ENCODE results near the gene PROM1. TPM values are rescaled to one million over a fixed set of nuclear protein-coding genes. Genes with fewer than 3 reads are reported as not detected.

The PROM1 gene
- total and polyA plus RNA-seq, 7 donors, result 0.16 to 1.5 (median 0.84) TPM

DNA sequence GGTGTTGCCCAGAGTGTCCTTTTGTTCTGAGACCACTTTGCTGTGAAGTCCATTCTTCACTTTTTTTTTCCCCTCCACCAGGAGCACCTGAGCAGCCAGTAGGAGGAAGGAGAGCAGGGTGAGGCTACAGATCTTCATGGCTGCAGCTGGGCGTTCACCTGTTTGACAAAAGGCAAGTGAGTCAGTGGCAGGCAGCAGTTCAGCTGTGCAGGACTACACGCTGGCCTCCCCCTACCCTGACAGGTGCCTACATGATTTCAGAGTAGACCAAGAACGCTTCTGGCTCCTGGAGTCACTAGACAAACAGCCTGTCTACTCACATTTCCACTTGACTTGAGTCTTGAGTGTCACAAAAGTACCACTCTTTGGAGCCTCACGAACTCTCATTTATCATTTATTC is 147.3 kb downstream of the PROM1 start:
- WGBS, 3 donors, result 55 to 66% (median 57%) methylated on average over 4 of the region's 4 CpGs
- DNase-seq (no peak), ATAC-seq (no peak)
- H3K9me3 ChIP-seq, result no peaks in the 10 kb centered on the region
- no peaks in the 10 kb centered on the region for H3K4me1 ChIP-seq
- H3K27me3 ChIP-seq (ENCODE audit: insufficient read depth in 3 of 3, low read length in 2 of 3), result peaks cover 0 to 2% (median 0%) of the 10 kb centered on the region in 3 donors
- no peak overlapping the region for H3K27ac ChIP-seq
- intact Hi-C loops (cut with DNase I), result no loop called here
- no peaks in the 10 kb centered on the region for H3K36me3 ChIP-seq (ENCODE audit: insufficient read depth in 1 of 2, low read depth in 1 of 2)
- no peak overlapping the region for H3K4me3 ChIP-seq
- TF ChIP-seq, protein P1, sequence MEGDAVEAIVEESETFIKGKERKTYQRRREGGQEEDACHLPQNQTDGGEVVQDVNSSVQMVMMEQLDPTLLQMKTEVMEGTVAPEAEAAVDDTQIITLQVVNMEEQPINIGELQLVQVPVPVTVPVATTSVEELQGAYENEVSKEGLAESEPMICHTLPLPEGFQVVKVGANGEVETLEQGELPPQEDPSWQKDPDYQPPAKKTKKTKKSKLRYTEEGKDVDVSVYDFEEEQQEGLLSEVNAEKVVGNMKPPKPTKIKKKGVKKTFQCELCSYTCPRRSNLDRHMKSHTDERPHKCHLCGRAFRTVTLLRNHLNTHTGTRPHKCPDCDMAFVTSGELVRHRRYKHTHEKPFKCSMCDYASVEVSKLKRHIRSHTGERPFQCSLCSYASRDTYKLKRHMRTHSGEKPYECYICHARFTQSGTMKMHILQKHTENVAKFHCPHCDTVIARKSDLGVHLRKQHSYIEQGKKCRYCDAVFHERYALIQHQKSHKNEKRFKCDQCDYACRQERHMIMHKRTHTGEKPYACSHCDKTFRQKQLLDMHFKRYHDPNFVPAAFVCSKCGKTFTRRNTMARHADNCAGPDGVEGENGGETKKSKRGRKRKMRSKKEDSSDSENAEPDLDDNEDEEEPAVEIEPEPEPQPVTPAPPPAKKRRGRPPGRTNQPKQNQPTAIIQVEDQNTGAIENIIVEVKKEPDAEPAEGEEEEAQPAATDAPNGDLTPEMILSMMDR (IDR thresholded peaks at IDR 0.05), result no peak

DNA sequence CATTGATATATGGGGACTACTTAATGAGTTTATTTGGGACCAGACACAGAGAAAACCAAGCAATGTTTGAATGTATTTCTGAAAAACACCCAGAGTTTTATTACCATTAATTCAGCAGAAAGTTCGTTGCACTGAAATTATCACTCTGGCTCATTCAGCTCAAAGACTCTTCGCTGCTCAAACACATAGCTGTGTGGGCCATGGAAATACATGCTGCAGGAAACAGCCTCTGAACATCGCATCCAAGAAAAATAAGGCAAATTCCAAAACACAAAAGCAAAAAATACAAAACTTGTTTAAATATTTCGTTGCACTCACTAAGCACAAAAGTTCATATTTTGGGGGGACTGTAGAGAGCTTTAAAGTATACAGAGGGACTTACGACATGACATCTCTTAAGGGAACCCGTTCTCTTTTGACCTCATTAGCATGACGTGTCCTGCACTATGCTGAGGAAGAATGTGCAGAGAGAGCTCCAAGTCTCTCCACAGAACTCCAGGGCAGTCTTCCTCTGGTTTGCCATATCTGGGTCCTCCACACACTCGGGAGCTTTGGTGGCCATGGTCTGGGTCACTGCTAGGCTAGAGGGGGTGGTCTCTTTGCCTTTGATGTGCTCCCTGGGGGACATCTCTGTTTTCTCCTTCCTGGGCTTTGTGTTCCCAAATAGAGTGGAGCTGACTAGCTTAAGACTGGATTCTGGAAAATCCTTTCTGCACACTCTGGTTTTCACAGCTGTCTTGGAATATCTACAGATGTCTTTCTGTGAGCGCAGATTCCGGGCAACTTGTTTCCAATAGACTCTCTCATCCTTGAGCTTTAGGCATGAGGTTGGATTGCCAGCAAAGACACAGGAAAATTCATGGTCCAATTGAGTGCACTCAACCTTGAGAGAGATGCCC is 148.1 kb downstream of the PROM1 start:
- Histone ChIP-seq H3K9me3 (no peaks in the 10 kb centered on the region), H3K27ac (no peak overlapping the region)

DNA sequence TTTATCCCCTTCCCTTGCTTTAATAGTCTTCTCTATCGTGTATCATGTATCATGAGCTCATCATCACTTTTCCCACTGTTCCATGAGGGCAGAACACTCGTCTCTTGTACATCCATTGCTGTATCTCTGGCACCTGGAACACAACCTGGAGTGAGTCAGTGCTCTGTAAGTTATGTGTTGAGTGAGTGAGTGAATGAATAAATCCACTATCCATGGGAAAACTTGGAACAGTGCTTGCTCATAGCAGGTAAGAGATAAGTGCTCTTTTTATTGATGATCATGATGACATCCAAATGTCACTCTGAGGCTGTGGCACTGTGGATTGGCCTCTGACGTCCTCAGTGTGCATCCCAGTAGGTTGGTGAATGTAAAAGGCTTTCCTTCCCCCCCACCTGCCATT is 149.6 kb downstream of the PROM1 start:
- Histone ChIP-seq H3K4me3 (no peak overlapping the region), H3K9me3 (no peaks in the 10 kb centered on the region), H3K36me3 (ENCODE audit: insufficient read depth in 1 of 2, low read depth in 1 of 2) (no peaks in the 10 kb centered on the region), H3K4me1 (no peaks in the 10 kb centered on the region), H3K27ac (no peak overlapping the region), H3K27me3 (ENCODE audit: insufficient read depth in 3 of 3, low read length in 2 of 3) (peaks cover 0 to 2% (median 0%) of the 10 kb centered on the region in 3 donors)
- intact Hi-C loops (cut with DNase I), result no loop called here
- ATAC-seq (no peak), DNase-seq (no peak)
- 69 to 83% (median 81%) methylated on average over 3 of the region's 3 CpGs for WGBS, 3 donors
- TF ChIP-seq, protein P1 (IDR thresholded peaks at IDR 0.05), result no peak

More for the DNA sequence above, 148.1 kb downstream of the PROM1 start:
- Histone ChIP-seq H3K4me3 (no peak overlapping the region), H3K36me3 (ENCODE audit: insufficient read depth in 1 of 2, low read depth in 1 of 2) (no peaks in the 10 kb centered on the region), H3K4me1 (no peaks in the 10 kb centered on the region), H3K27me3 (ENCODE audit: insufficient read depth in 3 of 3, low read length in 2 of 3) (peaks cover 0 to 2% (median 0%) of the 10 kb centered on the region in 3 donors)
- TF ChIP-seq, protein P1 (IDR thresholded peaks at IDR 0.05), result no peak
- WGBS, 3 donors, result 31 to 51% (median 32%) methylated on average over 10 of the region's 10 CpGs
- ATAC-seq (no peak), DNase-seq (no peak)
- intact Hi-C loops (cut with DNase I), result no loop called here

DNA sequence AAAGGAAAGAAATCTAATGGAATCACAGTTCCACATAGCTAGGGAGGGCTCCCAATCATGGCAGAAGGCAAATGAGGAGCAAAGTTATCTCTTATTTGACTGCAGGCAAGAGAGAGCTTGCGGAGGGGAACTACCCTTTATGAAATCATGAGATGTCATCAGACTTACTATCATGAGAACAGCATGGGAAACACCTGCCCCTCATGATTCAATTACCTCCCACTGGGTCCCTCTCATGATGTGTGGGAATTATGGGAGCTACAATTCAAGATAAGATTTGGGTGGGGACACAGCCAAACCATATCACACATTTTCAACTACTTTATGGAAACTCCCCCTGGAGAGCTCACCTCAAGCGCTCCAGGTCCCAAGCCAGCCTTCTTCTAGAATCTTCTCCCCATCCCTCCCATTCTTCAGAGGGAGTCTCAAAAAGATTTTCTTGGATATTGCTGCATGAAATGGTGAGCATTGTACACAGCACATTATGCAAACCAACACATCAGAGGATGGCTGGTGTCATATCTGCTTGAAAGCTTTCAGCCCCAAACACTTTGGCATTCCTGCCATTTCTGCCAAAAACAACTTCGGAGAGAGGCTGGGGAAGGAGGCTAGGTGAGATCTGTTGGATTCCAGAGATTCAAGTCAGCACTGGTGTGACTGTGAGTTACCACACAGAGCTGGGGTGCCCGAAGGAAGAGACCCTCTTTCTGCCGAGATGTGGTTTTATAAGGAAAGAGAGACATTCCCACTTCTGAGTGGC is 152.2 kb downstream of the PROM1 start:
- Histone ChIP-seq H3K4me1 (no peaks in the 10 kb centered on the region), H3K27ac (no peak overlapping the region), H3K36me3 (ENCODE audit: insufficient read depth in 1 of 2, low read depth in 1 of 2) (no peaks in the 10 kb centered on the region), H3K27me3 (ENCODE audit: insufficient read depth in 3 of 3, low read length in 2 of 3) (peaks cover 0 to 2% (median 0%) of the 10 kb centered on the region in 3 donors), H3K9me3 (no peaks in the 10 kb centered on the region), H3K4me3 (no peak overlapping the region)
- intact Hi-C loops (cut with DNase I), result no loop called here
- 91 to 94% (median 94%) methylated on average over 5 of the region's 5 CpGs for WGBS, 3 donors
- TF ChIP-seq, protein P1 (IDR thresholded peaks at IDR 0.05), result no peak
- ATAC-seq (no peak), DNase-seq (no peak)
